Measurements from ENCODE around the gene VPS52. TPM values are rescaled to one million over a fixed set of nuclear protein-coding genes. Genes with fewer than 3 reads are reported as not detected.

Gene VPS52
- total RNA-seq, 1 donor from 2014 or later, result 28.7 TPM

- Histone ChIP-seq H2AFZ (replicated peaks) (peak overlapping the region; percentile 46), H3K4me1 (peaks cover 39% of the 10 kb centered on the region), H3F3A (ENCODE audit: low read depth) (peaks cover 57% of the 10 kb centered on the region), H3K36me3 (no peaks in the 10 kb centered on the region), H3K4me2 (peak overlapping the region; percentile 94), H3K27me3 (peaks cover 26% of the 10 kb centered on the region), H3K9me3 (ENCODE audit: low read depth) (no peaks in the 10 kb centered on the region), H3K9ac (peak overlapping the region; percentile 65), H4K20me1 (ENCODE audit: low read depth) (peaks cover 54% of the 10 kb centered on the region), H3K79me2 (ENCODE audit: low read depth) (peaks cover 20% of the 10 kb centered on the region), H3K4me3 (peak overlapping the region; percentile 93), H3K27ac (no peak overlapping the region)
- Mint-ChIP-seq H3K27ac (peak overlapping the region; percentile 99), H3K27me3 (ENCODE audit: insufficient read depth, low read depth) (peaks cover 13% of the 10 kb centered on the region), H3K4me3 (peak overlapping the region; percentile 99), H3K36me3 (peaks cover 29% of the 10 kb centered on the region), H3K4me1 (peaks cover 68% of the 10 kb centered on the region), H3K9me3 (no peaks in the 10 kb centered on the region)
- peak; percentile 15 for TF ChIP-seq EZH2phosphoT487 (IDR thresholded peaks at IDR 0.05)
- no peak for TF ChIP-seq CTCF (IDR thresholded peaks at IDR 0.05)
- TF ChIP-seq EZH2 (IDR thresholded peaks at IDR 0.05), result peak; percentile 15
- peak; percentile 74 for DNase-seq (ENCODE audit: low spot score)
These were observed 64.1 kb downstream of the VPS52 start for GRCh38 chr6:33207552-33208090.

- no peaks in the 10 kb centered on the region for H3K9me3 Mint-ChIP-seq
- TF ChIP-seq CTCF (IDR thresholded peaks at IDR 0.05) (no peak), EZH2 (IDR thresholded peaks at IDR 0.05) (no peak), EZH2phosphoT487 (IDR thresholded peaks at IDR 0.05) (no peak)
- H3K27me3 ChIP-seq, result peaks cover 20% of the 10 kb centered on the region
- peaks cover 54% of the 10 kb centered on the region for H4K20me1 ChIP-seq (ENCODE audit: low read depth)
- H3K27me3 Mint-ChIP-seq (ENCODE audit: insufficient read depth, low read depth), result peaks cover 13% of the 10 kb centered on the region
- H3K27ac ChIP-seq, result no peak overlapping the region
- H3K36me3 Mint-ChIP-seq, result peaks cover 35% of the 10 kb centered on the region
- peak overlapping the region; percentile 99 for H3K4me3 Mint-ChIP-seq
- DNase-seq (ENCODE audit: low spot score), result peak; percentile 92
- H3K27ac Mint-ChIP-seq, result peak overlapping the region; percentile 100
- no peak overlapping the region for H2AFZ ChIP-seq (replicated peaks)
- H3K4me3 ChIP-seq, result peak overlapping the region; percentile 93
- H3K9ac ChIP-seq, result peak overlapping the region; percentile 65
- H3K4me1 ChIP-seq, result peaks cover 36% of the 10 kb centered on the region
- H3K9me3 ChIP-seq (ENCODE audit: low read depth), result no peaks in the 10 kb centered on the region
- H3F3A ChIP-seq (ENCODE audit: low read depth), result peaks cover 55% of the 10 kb centered on the region
- H3K79me2 ChIP-seq (ENCODE audit: low read depth), result peaks cover 26% of the 10 kb centered on the region
- H3K4me2 ChIP-seq, result peak overlapping the region; percentile 94
- peaks cover 68% of the 10 kb centered on the region for H3K4me1 Mint-ChIP-seq
- no peaks in the 10 kb centered on the region for H3K36me3 ChIP-seq
These were observed 64.7 kb downstream of the VPS52 start for GRCh38 chr6:33206864-33207551.

- Mint-ChIP-seq H3K4me3 (peak overlapping the region; percentile 99), H3K27me3 (ENCODE audit: insufficient read depth, low read depth) (peaks cover 17% of the 10 kb centered on the region), H3K4me1 (peaks cover 71% of the 10 kb centered on the region), H3K27ac (peak overlapping the region; percentile 100), H3K9me3 (no peaks in the 10 kb centered on the region), H3K36me3 (peaks cover 39% of the 10 kb centered on the region)
- Histone ChIP-seq H3K27ac (no peak overlapping the region), H4K20me1 (ENCODE audit: low read depth) (peaks cover 55% of the 10 kb centered on the region), H2AFZ (replicated peaks) (no peak overlapping the region), H3F3A (ENCODE audit: low read depth) (peaks cover 59% of the 10 kb centered on the region), H3K27me3 (peaks cover 12% of the 10 kb centered on the region), H3K36me3 (no peaks in the 10 kb centered on the region), H3K4me3 (peak overlapping the region; percentile 93), H3K9ac (no peak overlapping the region), H3K9me3 (ENCODE audit: low read depth) (no peaks in the 10 kb centered on the region), H3K4me1 (peaks cover 43% of the 10 kb centered on the region), H3K4me2 (peak overlapping the region; percentile 94), H3K79me2 (ENCODE audit: low read depth) (peaks cover 33% of the 10 kb centered on the region)
- no peak for DNase-seq (ENCODE audit: low spot score)
- TF ChIP-seq CTCF (IDR thresholded peaks at IDR 0.05) (no peak), EZH2 (IDR thresholded peaks at IDR 0.05) (no peak), EZH2phosphoT487 (IDR thresholded peaks at IDR 0.05) (no peak)
These were observed 65.4 kb downstream of the VPS52 start for GRCh38 chr6:33206027-33206863.
